HepG2 (cell line): ENCODE measurements around the gene SLC23A2. TPM values are rescaled to one million over a fixed set of nuclear protein-coding genes. Genes with fewer than 3 reads are reported as not detected.

Experiments
- ATAC-seq: fragments of 200-7000 bp; cut with Tn5 transposase; 3 replicates; pipeline ENCODE4 v1.9.1; 2020; ENCODE audit warnings: mild to moderate bottlenecking, moderate library complexity
- BruUV-seq: library from RNA; stranded (reverse); fragments of 400-500 nt; replicated peaks from 2 replicates; lab custom pipeline; 2021; lab: Mats Ljungman, UMichigan
- CTCF ChIA-PET: fragments of 300-600 bp; formaldehyde crosslinking; extraction: SDS; loops from one replicate; lab custom pipeline; 2021; ENCODE audit warnings: low total read pairs, inconsistent platforms, low intra/inter-chr PET ratio; lab: Yijun Ruan, JAX
- POLR2A ChIA-PET: fragments of 350-600 bp; sonication (Branson Sonifier 250); formaldehyde crosslinking; loops from one replicate; lab custom pipeline; 2020; ENCODE audit warnings: antibody characterized with exemption, inconsistent platforms; lab: Yijun Ruan, JAX
- DNase-seq: peaks from one replicate; pipeline ENCODE4 v3.0.0-alpha.2; 2015; ENCODE audit warnings: low spot score
- FAIRE-seq: peaks from 3 replicates; lab custom pipeline; 2011; peaks lifted over from hg19 to GRCh38; lab: Jason Lieb, UNC
- H2AFZ ChIP-seq: one replicate; pipeline ENCODE4 v1.6.1; 2011; ENCODE audit warnings: low read length, inconsistent platforms
- H3K27ac ChIP-seq: fragments of 300-600 bp; 3 replicates; pipeline ENCODE4 v1.8.0; 2011; ENCODE audit warnings: mixed run types, mild to moderate bottlenecking, mixed read lengths, low read length, inconsistent platforms; ENCODE audit not compliant: insufficient read depth; ENCODE audit errors: extremely low read length
- H3K27me3 ChIP-seq, 2 experiments: fragments of 200-600 bp in 1 of 2; 2 replicates in 1 of 2; 3 replicates in 1 of 2; pipeline versions ENCODE4 v1.6.0 to v1.8.0; 2011; ENCODE audit warnings: low read length in 2 of 2, mild to moderate bottlenecking in 2 of 2, moderate library complexity in 2 of 2, inconsistent platforms in 1 of 2; ENCODE audit not compliant: insufficient read depth in 2 of 2, control insufficient read depth in 1 of 2
- H3K36me3 ChIP-seq, 2 experiments: fragments of 200-600 bp in 1 of 2; replicated peaks in 1 of 2; 2 replicates in 1 of 2; 3 replicates in 1 of 2; pipeline versions ENCODE4 v1.5.1 to v1.8.0; 2011; ENCODE audit warnings: low read length in 2 of 2, inconsistent platforms in 1 of 2; ENCODE audit not compliant: insufficient read depth in 2 of 2, control insufficient read depth in 1 of 2
- H3K4me1 ChIP-seq: 2 replicates; pipeline ENCODE4 v1.5.1; 2012; ENCODE audit warnings: low read length, inconsistent platforms; ENCODE audit not compliant: insufficient read depth
- H3K4me2 ChIP-seq: 2 replicates; pipeline ENCODE4 v1.6.0; 2011; ENCODE audit warnings: low read depth, low read length, inconsistent platforms
- H3K4me3 ChIP-seq, 3 experiments: fragments of 200-600 bp in 1 of 3; sonication (generic), shearing (Covaris generic) in 1 of 3; replicated peaks in 1 of 3; 2 replicates each; pipeline ENCODE4 v1.5.1; 2011 to 2016; ENCODE audit warnings: low read length in 3 of 3, inconsistent platforms in 2 of 3, low read depth in 2 of 3, mild to moderate bottlenecking in 2 of 3, control low read depth in 1 of 3, mixed read lengths in 1 of 3; ENCODE audit not compliant: insufficient read depth in 1 of 3
- H3K79me2 ChIP-seq: one replicate; pipeline ENCODE4 v1.6.1; 2011; ENCODE audit warnings: low read length, inconsistent platforms; ENCODE audit not compliant: insufficient read depth
- H3K9ac ChIP-seq: 2 replicates; pipeline ENCODE4 v1.6.0; 2011; ENCODE audit warnings: mild to moderate bottlenecking, low read depth, low read length, inconsistent platforms; ENCODE audit not compliant: insufficient read depth
- H3K9me3 ChIP-seq: 2 replicates; pipeline ENCODE4 v1.5.1; 2012; ENCODE audit warnings: mild to moderate bottlenecking, low read length
- H4K20me1 ChIP-seq: 2 replicates; pipeline ENCODE4 v1.6.0; 2011; ENCODE audit warnings: inconsistent platforms, mild to moderate bottlenecking, low read length, moderate library complexity; ENCODE audit not compliant: insufficient read depth
- KLF6 ChIP-seq: IDR thresholded peaks from 2 replicates; pipeline ENCODE4 v1.8.0; 2016; ENCODE audit warnings: missing biosample characterization, missing genetic modification reagents
- NCOA2 ChIP-seq: sonication (generic); formaldehyde crosslinking; IDR thresholded peaks from 2 replicates; pipeline ENCODE4 v1.8.0; 2022; ENCODE audit warnings: inconsistent platforms
- TEAD3 ChIP-seq: optimal IDR thresholded peaks from 2 replicates; pipeline ENCODE3; 2016; ENCODE audit warnings: borderline replicate concordance
- ZNF101 ChIP-seq: sonication (generic); formaldehyde crosslinking; IDR thresholded peaks from 2 replicates; pipeline ENCODE4 v1.4.0; 2020; ENCODE audit warnings: mild to moderate bottlenecking, low read depth, missing genetic modification reagents, borderline replicate concordance
- WGBS: methylation state at CpG from one replicate; pipeline ENCODE4 v1.1.6; 2017; ENCODE audit warnings: low lambda C conversion rate; 5-methylcytosine and 5-hydroxymethylcytosine counted together
- in situ Hi-C: cut with HindIII; loops from 2 replicates; pipeline ENCODE4 v1.10.0; 2017; ENCODE audit warnings: low pct_unique_long_range_greater_than_20kb; ENCODE audit not compliant: extremely low pct_ligation_motif_present
- intact Hi-C: fragments of 100-400 bp; cut with micrococcal nuclease; formaldehyde crosslinking; loops from one replicate; pipeline ENCODE4 v1.10.0; 2022; ENCODE audit not compliant: unreplicated experiment
- polyA plus RNA-seq, 8 experiments: library from polyadenylated mRNA; depleted of rRNA in 3 of 8; stranded (reverse) in 7 of 8; unstranded in 1 of 8; fragments of >200 nt; fragmentation: Illumina TruSeq in 4 of 8; extraction: Trizol in 4 of 8; gene quantifications; 2 replicates each; pipeline versions ENCODE4 v1.2.1 to v1.2.3, GENCODE V29; 2011 to 2016; ENCODE audit warnings: low read depth in 4 of 8, missing spikeins in 1 of 8, mixed read lengths in 1 of 8; ENCODE audit not compliant: insufficient read depth in 1 of 8
- total RNA-seq, 5 experiments: library from RNA; depleted of rRNA; stranded (reverse); fragments of >200 nt; fragmentation: Illumina TruSeq; extraction: Trizol; gene quantifications; 2 replicates each; pipeline ENCODE4 v1.2.3, GENCODE V29; 2016; ENCODE audit warnings: low read depth in 1 of 5
- TF ChIP-seq, protein P1 (sequence below), 2 experiments: fragments of 450-650 bp in 1 of 2; sonication (generic) in 1 of 2; formaldehyde crosslinking in 1 of 2; IDR thresholded peaks; 2 replicates each; pipeline versions ENCODE4 v1.6.1 to v1.8.0; 2016 to 2022; ENCODE audit warnings: antibody characterized with exemption in 1 of 2, mild to moderate bottlenecking in 1 of 2, missing genetic modification reagents in 1 of 2
- TF ChIP-seq, protein P2 (sequence below): sonication (generic); formaldehyde crosslinking; IDR thresholded peaks from 2 replicates; pipeline ENCODE4 v1.4.0; 2020; ENCODE audit warnings: mild to moderate bottlenecking, missing genetic modification reagents
- TF ChIP-seq, protein P3 (sequence below): sonication (generic); formaldehyde crosslinking; IDR thresholded peaks from 2 replicates; pipeline ENCODE4 v1.4.0; 2020; ENCODE audit warnings: mild to moderate bottlenecking, missing genetic modification reagents
- TF ChIP-seq, protein P4 (sequence below): sonication (generic); formaldehyde crosslinking; IDR thresholded peaks from 2 replicates; pipeline ENCODE4 v1.5.1; 2020; ENCODE audit warnings: mild to moderate bottlenecking, missing genetic modification reagents, borderline replicate concordance
- TF ChIP-seq, protein P5 (sequence below): sonication (generic); formaldehyde crosslinking; IDR thresholded peaks from 2 replicates; pipeline ENCODE4 v1.8.0; 2022; ENCODE audit warnings: missing genetic modification reagents, mild to moderate bottlenecking, borderline replicate concordance

SLC23A2 gene
- total and polyA plus RNA-seq, 2 of the 13 experiments (the other 11 are each of a cell fraction or from before 2014, with no cell fraction given) = 42.2 to 51.2 TPM

DNA sequence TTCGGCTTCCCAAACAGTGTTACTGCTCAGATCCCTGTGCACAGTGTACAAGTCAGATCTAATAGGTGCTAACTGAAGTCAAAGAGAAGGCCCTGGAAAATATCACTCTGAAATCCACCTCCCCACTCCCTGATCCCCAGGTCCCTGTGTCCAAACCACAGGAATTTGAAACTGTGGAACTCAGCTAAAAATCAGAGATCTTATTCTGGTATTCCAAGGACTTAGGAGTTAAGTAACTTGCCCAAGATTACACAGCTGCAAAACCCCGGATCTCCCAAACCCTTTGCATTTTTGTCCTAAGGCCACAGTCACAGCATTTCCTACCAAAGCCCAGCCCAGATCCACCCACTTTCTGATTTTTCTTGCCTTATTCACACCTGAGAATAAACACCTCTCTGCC, 32.3 kb upstream of the SLC23A2 start:
- Histone ChIP-seq H3K36me3 (no peaks in the 10 kb centered on the region), H2AFZ (peak overlapping the region; percentile 31), H3K4me3 (no peak overlapping the region), H3K27me3 (no peaks in the 10 kb centered on the region), H4K20me1 (no peaks in the 10 kb centered on the region), H3K9me3 (no peaks in the 10 kb centered on the region), H3K4me1 (peaks cover 60% of the 10 kb centered on the region), H3K9ac (no peak overlapping the region), H3K4me2 (no peak overlapping the region), H3K27ac (peak overlapping the region; percentile 3), H3K79me2 (no peaks in the 10 kb centered on the region)
- DNase-seq (peak; percentile 52), ATAC-seq (0 out of 3 replicates have a peak, but pooled peaks have one; percentile 7), FAIRE-seq (no peak)
- in situ Hi-C loops (no loop called here), intact Hi-C loops (no loop called here)
- ChIA-PET POLR2A (no interaction called here), CTCF (no interaction called here)
- WGBS = 42% methylated on average over 2 of the region's 2 CpGs
- BruUV-seq = no TSS peak
- TF ChIP-seq, protein P1, sequence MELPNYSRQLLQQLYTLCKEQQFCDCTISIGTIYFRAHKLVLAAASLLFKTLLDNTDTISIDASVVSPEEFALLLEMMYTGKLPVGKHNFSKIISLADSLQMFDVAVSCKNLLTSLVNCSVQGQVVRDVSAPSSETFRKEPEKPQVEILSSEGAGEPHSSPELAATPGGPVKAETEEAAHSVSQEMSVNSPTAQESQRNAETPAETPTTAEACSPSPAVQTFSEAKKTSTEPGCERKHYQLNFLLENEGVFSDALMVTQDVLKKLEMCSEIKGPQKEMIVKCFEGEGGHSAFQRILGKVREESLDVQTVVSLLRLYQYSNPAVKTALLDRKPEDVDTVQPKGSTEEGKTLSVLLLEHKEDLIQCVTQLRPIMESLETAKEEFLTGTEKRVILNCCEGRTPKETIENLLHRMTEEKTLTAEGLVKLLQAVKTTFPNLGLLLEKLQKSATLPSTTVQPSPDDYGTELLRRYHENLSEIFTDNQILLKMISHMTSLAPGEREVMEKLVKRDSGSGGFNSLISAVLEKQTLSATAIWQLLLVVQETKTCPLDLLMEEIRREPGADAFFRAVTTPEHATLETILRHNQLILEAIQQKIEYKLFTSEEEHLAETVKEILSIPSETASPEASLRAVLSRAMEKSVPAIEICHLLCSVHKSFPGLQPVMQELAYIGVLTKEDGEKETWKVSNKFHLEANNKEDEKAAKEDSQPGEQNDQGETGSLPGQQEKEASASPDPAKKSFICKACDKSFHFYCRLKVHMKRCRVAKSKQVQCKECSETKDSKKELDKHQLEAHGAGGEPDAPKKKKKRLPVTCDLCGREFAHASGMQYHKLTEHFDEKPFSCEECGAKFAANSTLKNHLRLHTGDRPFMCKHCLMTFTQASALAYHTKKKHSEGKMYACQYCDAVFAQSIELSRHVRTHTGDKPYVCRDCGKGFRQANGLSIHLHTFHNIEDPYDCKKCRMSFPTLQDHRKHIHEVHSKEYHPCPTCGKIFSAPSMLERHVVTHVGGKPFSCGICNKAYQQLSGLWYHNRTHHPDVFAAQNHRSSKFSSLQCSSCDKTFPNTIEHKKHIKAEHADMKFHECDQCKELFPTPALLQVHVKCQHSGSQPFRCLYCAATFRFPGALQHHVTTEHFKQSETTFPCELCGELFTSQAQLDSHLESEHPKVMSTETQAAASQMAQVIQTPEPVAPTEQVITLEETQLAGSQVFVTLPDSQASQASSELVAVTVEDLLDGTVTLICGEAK (IDR thresholded peaks at IDR 0.05) = no peak
- TF ChIP-seq, protein P1 (CRISPR knock-in tag; IDR thresholded peaks at IDR 0.05) = no peak
- TF ChIP-seq, protein P2, sequence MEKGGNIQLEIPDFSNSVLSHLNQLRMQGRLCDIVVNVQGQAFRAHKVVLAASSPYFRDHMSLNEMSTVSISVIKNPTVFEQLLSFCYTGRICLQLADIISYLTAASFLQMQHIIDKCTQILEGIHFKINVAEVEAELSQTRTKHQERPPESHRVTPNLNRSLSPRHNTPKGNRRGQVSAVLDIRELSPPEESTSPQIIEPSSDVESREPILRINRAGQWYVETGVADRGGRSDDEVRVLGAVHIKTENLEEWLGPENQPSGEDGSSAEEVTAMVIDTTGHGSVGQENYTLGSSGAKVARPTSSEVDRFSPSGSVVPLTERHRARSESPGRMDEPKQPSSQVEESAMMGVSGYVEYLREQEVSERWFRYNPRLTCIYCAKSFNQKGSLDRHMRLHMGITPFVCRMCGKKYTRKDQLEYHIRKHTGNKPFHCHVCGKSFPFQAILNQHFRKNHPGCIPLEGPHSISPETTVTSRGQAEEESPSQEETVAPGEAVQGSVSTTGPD (CRISPR knock-in tag) = no peak
- TF ChIP-seq, protein P3, sequence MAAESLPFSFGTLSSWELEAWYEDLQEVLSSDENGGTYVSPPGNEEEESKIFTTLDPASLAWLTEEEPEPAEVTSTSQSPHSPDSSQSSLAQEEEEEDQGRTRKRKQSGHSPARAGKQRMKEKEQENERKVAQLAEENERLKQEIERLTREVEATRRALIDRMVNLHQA (CRISPR knock-in tag) = no peak
- TF ChIP-seq ZNF101 (CRISPR knock-in tag) (no peak), NCOA2 (peak; percentile 41; the same call in 1 of the 2 replicates), KLF6 (CRISPR knock-in tag) (no peak), TEAD3 (CRISPR knock-in tag) (peak; percentile 59)
- TF ChIP-seq, protein P4, sequence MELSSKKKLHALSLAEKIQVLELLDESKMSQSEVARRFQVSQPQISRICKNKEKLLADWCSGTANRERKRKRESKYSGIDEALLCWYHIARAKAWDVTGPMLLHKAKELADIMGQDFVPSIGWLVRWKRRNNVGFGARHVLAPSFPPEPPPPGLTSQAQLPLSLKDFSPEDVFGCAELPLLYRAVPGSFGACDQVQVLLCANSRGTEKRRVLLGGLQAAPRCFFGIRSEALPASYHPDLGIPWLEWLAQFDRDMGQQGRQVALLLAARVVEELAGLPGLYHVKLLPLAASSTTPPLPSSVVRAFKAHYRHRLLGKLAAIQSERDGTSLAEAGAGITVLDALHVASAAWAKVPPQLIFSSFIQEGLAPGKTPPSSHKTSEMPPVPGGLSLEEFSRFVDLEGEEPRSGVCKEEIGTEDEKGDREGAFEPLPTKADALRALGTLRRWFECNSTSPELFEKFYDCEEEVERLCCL = no peak
- TF ChIP-seq, protein P5, sequence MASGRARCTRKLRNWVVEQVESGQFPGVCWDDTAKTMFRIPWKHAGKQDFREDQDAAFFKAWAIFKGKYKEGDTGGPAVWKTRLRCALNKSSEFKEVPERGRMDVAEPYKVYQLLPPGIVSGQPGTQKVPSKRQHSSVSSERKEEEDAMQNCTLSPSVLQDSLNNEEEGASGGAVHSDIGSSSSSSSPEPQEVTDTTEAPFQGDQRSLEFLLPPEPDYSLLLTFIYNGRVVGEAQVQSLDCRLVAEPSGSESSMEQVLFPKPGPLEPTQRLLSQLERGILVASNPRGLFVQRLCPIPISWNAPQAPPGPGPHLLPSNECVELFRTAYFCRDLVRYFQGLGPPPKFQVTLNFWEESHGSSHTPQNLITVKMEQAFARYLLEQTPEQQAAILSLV (CRISPR knock-in tag) = no peak
